ENCODE data around the gene IRX5.

GRCh38 chr16:54901606-54902005, 29.1 kb upstream of the IRX5 start:
- TF ChIP-seq CTCF (IDR thresholded peaks at IDR 0.05; ENCODE audit: low read depth, low read length, missing input control) (no peak), YY1 (IDR thresholded peaks at IDR 0.05) (no peak), GABPA (IDR thresholded peaks at IDR 0.05 in 1 of 2, conservative IDR thresholded peaks at IDR 0.05 in 1 of 2) (no peak), REST (IDR thresholded peaks at IDR 0.05) (no peak), ZBTB33 (IDR thresholded peaks at IDR 0.05) (no peak), RAD21 (IDR thresholded peaks at IDR 0.05) (no peak), HNF4G (IDR thresholded peaks at IDR 0.05) (no peak), RXRA (IDR thresholded peaks at IDR 0.05) (no peak), JUND (IDR thresholded peaks at IDR 0.05) (no peak), EGR1 (IDR thresholded peaks at IDR 0.05; ENCODE audit: low read depth in 2 of 2) (no peak)
- TF ChIP-seq, protein P1, sequence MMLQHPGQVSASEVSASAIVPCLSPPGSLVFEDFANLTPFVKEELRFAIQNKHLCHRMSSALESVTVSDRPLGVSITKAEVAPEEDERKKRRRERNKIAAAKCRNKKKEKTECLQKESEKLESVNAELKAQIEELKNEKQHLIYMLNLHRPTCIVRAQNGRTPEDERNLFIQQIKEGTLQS (IDR thresholded peaks at IDR 0.05), result no peak

Data from liver (tissue), 3 donors.